Stimulated activated CD8-positive, alpha-beta memory T cell treated with anti-CD3 and anti-CD28 coated beads, Interleukin-7, amount 100 ng/mL, for 4 hours (primary cell): ENCODE data around the gene ARHGAP42.
"Not testable (repeated sequence)": the region's sequence is repeated elsewhere in the genome, so short reads cannot be mapped to it uniquely, and the experiment has no call there.

Source experiments
- DNase-seq, 2 donors: peaks; one replicate each; pipeline ENCODE4 v3.0.0-alpha.2; 2020; ENCODE audit warnings: low read depth in 2 of 2

ARHGAP42 gene

GRCh38 chr11:100965346-100965745 lies 278.3 kb downstream of the ARHGAP42 start:
- DNase-seq: no peak

DNA sequence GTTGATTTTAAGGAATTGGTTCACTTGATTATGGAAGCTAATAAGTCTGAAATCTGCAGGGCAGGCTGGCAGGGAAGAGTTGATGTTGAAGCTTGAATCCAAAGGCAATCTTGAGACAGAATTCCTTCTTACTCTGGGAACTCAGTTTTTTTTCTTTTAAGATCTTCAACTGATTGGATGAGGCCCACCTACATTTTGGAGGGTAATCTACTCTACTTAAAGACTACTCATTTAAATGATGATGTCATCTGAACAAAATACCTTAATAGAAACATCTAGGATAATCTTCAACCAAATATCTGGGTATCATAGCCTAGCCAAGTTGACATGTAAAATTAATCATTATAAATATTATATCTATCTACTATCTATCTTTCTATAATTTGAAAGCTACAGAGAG lies 279.3 kb downstream of the ARHGAP42 start:
- DNase-seq: no peak

- DNase-seq: no peak
Measured at GRCh38 chr11:100969008-100969407, 281.9 kb downstream of the ARHGAP42 start.

DNA sequence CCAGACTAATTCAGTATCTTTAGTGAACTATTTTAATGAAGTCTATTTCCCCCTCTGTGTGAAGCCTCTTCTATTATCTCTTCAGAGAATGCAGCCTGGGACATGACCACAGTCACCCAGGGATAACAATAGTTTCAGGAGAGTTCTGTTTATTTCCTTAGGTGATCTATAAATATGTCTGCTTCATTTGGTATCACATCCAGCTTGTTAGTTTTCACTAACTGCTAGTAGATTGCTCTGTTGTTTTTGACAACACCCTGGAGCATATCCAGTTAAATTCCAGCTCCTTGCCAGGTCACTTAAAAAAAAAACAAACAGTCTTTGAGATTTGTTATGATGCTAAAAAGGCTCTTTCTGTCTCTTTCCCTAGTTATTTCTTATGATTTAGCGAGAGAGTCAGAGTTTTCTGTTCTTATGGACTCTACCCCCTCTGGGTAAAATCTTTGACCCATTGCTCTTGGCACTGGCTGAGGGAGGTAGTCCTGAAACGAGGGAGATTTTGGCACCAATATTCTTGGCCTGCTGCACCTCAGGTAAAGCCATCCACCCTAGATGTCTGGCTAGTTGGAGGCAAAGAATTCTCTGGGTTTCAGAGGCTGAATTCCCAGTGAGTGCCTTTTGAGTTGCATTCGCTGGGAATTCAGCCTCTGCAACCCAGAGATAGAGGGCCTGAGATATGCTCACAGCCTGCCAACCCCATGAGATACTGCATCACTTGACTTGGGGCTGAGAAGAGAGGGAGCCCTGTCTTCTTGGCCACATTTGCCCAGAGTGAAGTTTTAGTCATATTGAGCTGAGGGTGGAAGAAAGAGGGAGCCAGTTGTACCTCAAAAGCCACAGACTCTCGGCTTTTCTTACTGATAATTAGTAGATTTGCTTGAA lies 283.4 kb downstream of the ARHGAP42 start:
- DNase-seq: no peak

GRCh38 chr11:100972046-100972445 lies 285.0 kb downstream of the ARHGAP42 start:
- no peak for DNase-seq

GRCh38 chr11:100978442-100978841 lies 291.4 kb downstream of the ARHGAP42 start:
- no peak for DNase-seq

DNA sequence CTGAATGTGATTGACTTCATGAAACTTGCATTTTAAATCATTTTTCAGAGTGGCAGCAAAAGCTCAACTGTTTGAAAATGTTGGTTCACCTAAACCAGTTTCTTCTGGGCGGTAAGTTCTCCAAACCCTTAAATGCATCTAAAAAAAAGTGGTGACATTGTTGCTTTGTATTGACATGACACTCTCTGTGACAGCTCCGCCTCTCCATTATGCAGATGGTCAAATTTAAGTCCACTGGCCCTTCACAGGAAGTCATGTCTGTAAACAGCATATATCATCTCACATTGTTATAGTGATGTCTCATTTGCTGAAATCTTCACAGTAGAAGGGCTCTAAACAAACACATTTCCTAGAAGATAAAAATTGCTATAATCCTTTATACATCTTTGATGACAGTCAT lies 291.9 kb downstream of the ARHGAP42 start:
- DNase-seq: no peak

DNA sequence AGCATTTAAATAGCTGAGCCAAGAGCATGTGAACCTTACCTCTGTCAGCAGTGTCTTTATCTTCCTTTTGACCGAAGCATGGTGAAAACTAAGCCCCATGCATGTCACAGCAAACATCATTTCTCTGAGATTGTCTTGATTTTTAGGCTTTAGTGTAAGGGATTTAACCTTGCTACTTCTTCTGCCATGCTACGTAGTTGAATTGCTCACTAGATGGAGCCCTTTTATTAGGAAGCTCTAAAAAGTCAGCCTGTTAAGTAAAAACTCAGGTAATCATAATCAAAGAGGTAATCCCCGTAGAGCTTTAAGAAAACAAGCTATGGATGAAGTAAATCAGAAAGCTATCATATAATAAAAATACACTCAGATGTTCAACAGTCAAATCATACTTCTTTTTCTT lies 293.1 kb downstream of the ARHGAP42 start:
- no peak for DNase-seq

DNA sequence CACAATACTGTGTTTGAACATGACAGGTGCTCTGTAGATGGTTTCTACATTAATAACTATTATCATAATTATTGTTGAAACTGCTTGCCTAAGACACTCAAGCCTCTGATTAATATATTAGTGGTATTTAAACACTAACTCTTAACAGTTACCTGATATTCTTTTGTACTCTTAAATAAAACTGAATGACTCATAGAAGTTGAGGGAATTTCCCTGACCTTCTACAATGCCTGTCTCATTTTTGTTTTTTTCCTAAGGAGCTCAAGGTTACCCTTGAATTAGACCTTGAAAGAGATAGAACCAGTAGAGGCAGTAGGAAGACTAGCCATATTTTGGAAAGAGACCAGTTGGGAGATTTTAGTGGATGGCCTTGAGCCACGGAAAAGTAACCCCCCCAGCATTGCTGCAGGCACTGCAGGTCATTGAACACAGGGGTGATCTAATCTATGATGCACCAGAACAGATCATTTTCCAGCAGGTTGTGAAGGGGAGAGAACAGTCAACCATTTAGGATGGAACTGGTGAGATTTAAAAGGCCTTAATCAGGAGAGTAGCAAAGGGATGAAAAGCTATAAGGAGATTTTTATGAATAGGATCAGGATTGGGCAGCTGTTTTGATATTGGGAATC lies 294.2 kb downstream of the ARHGAP42 start:
- no peak for DNase-seq

DNA sequence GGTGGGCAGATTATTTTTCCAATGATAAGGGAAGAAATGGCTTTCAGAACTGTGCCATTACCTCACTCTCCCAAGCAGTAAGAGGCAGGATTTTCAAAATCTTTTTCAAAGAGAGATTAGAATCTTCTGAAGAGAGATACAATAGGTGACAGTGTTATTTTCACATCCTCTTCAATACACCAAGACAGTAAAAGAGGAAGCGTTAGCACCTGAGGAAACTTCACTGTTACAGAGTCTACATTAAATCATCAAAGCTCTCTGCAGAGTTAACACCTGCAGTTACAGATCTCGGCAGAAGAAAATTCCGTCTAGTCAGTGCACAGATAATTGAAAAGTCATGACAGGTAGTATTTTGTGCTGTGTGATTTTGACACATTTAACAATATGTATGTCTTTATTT lies 297.6 kb downstream of the ARHGAP42 start:
- no peak for DNase-seq

GRCh38 chr11:100990931-100991330 lies 303.8 kb downstream of the ARHGAP42 start:
- no peak for DNase-seq

- no peak for DNase-seq
Measured at GRCh38 chr11:100991541-100991940, 304.5 kb downstream of the ARHGAP42 start.

- no peak for DNase-seq
Measured at GRCh38 chr11:100994966-100995365, 307.9 kb downstream of the ARHGAP42 start.

GRCh38 chr11:100999756-101000155 lies 312.7 kb downstream of the ARHGAP42 start:
- DNase-seq: no peak

DNA sequence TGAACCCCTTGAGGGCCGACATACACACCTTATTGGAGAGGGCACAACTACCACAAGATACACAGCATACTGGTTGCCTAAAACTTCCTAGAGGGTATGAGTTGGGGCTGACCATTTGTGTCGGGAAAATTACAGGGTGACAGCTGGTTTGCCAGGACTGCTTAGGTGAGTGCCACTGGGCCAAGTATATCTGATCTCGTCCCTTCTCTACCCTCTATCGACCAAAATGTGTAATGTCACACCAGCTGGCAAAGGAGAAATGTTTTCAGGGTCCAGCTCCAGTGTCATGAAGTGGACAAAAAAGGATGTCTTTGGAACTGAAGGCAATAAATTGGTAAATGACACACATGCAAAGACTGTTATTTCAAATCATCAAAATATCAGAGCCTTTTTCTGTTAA lies 316.4 kb downstream of the ARHGAP42 start:
- no peak for DNase-seq

GRCh38 chr11:101008961-101009689 lies 322.0 kb downstream of the ARHGAP42 start:
- no peak for DNase-seq

- DNase-seq: no peak
Measured at GRCh38 chr11:101009690-101010055, 322.6 kb downstream of the ARHGAP42 start.

DNA sequence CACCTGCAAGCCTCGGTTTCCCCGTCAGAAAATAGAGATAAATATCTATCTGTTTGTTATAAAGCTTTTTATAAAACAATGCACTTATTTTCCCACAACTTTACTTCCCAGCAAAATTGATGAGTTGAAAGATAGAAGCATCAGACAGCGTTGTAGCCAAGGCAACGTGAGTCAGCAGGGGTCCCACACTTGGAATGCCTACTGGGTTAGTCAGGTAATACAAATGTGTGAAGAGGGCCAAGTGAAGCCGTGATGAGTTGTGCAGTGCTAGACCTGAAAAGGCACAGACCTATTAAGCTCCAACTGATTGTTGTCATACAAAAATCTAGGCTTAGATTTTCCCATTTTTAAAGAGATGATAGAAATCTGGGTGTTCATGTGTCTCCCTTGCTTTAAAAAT lies 323.8 kb downstream of the ARHGAP42 start:
- no peak for DNase-seq

- DNase-seq: no peak
Measured at GRCh38 chr11:101011881-101012280, 324.8 kb downstream of the ARHGAP42 start.

GRCh38 chr11:101013702-101014101 lies 326.6 kb downstream of the ARHGAP42 start:
- not testable (repeated sequence) for DNase-seq

DNA sequence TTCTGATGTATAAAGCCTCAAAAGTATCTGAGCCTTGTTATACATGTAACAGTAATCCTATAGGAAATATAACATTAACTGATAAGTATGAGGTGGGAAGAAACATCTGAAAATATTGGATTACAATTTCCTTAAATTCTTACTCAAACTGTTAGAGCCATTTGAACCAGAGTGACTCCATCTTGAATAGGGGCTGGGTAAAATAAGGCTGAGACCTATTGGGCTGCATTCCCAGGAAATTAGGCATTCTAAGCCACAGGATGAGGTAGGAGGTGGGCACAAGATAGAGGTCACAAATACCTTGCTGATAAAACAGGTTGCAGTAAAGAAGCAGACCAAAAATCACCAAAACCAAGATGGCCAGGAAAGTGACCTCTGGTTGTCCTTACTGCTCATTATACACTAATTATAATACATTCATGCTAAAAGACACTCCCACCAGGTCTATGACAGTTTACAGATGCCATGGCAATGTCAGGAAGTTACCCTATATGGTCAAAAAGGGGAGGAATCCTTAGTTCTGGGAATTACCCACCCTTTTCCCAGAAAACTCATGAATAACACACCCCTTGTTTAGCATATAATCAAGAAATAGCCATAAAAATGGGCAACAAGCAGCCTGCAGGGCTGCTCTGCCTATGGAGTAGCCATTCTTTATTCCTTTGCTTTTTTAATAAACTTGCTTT lies 327.7 kb downstream of the ARHGAP42 start:
- no peak for DNase-seq

- DNase-seq: no peak
Measured at GRCh38 chr11:101019870-101020269, 332.8 kb downstream of the ARHGAP42 start.
